NOMO-1 (cell line): ENCODE results near the gene JAM3.
"Not testable (repeated sequence)": the region's sequence is repeated elsewhere in the genome, so short reads cannot be mapped to it uniquely, and the experiment has no call there.

Experiments used
- DNase-seq, 2 experiments: peaks; one replicate each; lab custom pipeline; 2025; ENCODE audit not compliant: unreplicated experiment in 2 of 2; lab: John Stamatoyannopoulos, UW

Gene JAM3

DNA sequence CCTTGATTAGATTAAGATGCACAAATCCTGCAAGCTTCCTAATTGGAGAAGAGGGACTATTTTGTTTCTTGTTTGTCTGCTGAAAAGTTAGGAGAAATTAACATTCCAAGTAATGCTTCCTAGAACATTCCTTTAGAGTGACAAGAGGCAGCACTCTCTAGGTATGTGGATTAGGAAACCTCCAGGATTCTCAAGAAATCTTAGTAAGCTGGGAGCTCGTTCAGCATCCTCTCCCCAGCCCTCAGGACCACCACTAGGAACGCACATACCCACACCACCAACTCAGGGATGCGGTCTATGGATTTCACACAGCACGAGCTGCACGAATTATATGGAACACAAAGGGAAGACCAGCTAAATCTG lies 102.0 kb downstream of the JAM3 start:
- no peak for DNase-seq

DNA sequence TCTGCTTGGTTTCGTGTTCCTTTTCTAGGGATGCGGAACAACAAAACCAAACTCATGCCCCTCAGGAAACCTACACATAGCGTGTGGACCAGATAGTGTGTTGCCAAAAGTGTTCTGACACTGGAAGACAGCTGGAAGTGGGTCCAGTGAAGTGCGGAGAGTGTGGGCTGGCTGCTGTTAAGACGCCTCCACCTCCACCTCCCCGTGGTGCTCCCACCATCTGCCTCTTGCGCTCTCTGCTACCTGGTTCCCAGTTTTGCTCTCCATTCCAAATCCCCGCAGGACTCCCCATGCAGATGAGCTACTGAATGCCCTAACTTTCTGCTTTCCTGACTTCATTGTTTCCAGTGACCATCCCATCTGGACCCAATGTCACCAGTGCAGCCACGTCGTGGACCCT lies 103.1 kb downstream of the JAM3 start:
- DNase-seq = no peak

DNA sequence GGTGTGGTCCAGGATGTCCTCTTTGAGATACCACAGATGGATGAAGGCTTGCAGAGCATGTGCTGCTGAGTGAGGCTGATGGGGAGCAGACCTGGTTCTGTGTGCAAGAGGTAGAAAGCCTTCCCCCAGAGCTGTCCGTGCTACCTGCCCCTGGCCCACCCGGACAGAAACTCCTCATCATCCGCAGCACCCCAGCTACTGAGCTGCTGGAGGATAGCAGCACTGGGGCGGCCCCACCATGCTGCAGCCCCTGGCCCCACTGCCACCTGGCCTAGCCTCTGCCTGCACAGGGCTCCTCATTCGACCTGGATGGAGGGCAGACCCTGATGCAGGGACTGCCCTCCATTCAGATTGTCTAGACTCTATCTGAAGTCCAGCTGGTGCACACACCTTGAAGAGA lies 104.4 kb downstream of the JAM3 start:
- no peak for DNase-seq

DNA sequence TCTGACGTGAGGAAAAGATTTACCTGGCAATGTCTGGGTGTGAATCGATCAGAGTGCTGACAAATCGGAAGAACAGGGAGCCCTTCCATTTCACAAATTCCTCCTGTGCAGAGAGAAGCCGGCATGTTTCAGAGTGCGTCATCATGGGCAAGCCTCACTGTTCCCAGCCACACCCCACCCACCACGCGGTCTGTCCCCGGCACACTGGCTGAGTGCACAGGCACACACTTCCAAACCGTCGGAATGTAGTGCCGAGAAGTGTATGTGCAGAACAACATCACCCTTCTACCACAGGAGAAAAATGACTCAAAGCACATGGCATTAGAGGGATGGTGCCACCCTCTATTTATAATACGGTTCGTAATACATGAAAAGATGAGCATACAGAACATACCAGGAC lies 107.4 kb downstream of the JAM3 start:
- DNase-seq = no peak

DNA sequence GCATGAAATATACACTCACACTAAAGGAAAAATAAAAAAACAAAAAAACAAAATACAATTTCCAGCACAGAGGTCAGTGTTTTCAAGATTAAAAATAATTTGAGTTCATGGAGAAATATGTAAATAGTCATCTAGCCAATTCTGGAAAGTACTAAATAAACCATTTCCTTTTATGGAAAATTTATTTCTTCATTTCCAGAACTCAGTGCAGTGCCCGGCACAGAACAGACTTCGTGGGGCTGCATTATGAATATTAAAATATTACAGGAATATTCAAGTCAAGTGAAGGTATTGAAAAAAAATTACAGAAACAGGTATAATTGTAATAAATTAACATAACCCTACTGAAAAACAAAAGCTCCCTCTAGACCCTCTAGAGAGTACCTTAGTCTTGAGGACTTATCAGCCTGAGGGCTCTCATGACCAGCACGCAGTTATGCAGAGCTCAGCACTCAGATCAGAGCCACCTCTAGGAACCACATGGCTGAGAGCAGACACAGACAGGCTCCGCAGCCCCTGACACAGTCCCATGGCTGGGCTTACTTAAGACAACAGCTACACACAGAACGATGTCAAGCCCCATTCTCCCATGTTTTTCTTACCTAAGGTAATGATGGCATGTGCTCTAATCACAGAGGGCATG lies 109.3 kb downstream of the JAM3 start:
- no peak for DNase-seq

DNA sequence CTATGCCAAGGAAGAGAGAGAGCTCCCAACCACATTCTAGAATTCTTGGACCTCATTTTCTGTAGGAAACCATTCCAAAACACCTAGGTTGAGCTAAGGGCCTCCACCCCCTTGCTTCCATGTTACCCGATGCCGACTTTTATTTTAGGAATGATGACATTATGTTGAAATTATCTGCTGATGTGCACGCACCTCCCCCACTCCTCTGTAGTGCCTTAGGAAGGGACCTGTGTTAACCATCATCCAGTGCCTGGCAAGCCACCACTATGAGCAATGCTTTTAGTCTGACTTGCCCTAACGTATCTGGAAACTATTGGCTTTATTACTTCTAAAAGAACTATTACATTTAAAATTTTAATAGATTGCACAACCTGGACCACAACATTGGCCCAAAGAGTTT lies 112.8 kb downstream of the JAM3 start:
- no peak for DNase-seq

DNA sequence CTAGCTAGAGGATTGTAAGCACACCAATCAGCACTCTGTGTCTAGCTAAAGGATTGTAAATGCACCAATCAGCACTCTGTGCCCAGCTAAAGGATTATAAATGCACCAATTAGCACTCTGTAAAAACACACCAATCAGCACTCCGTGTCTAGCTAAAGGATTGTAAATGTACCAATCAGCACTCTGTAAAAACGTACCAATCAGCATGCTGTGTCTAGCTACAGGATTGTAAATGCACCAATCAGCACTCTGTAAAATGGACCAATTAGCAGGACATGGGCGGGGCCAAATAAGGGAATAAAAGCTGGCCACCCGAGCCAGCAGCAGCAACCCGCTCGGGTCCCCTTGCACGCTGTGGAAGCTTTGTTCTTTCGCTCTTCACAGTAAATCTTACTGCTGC lies 119.2 kb downstream of the JAM3 start:
- DNase-seq = not testable (repeated sequence)

DNA sequence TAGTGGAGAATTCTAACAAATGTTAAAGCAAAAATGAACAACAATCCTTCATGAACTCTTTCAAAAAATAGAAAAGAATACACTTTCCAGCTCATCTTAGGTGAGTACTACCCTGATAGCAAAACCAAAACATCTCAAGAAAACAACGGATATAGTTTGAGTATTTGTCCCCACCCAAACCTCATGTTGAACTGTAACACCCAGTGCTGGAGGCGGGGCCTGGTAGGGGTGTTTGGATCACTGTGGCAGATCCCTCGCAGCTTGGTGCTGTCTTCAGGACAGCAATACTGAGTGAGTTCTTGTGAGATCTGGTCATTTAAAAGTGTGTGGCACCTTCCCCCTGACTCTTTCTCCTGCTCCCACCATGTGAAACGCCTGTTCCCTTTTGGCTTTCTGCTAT lies 127.9 kb downstream of the JAM3 start:
- DNase-seq = no peak

DNA sequence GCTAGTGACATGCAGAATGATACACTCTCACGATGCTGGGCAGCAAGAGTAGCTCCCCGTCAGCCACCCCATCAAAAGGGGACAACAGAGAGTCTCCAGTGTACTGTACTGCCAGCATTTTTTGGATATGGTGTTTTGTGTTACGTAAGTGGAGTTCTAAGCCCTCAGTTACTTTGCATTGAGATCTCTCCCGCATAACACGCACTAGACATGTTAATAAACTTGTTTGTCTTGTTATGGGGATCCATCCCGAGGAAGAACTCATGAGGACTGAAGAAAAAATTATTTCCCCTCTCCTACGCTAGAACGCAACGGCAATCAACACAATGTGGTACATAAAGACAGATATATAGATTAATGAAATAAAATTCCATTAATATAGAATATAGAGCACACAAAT lies 130.7 kb downstream of the JAM3 start:
- DNase-seq = no peak

DNA sequence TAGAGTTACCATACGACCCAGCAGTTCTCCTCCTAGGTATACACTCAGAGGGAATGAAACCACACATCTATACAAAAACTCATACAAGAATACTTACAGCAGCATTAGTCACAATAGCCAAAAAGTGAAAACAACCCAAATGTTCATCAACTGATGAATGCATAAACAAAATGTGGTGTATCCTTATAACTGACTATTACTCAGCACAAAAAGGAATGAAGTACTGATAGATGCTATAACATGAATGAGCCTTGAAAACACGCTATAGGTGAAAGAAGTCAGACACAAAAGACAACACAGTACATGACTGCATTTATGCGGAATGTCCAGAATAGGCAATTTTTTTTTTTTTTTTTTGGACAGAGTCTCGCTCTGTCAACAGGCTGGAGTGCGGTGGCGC lies 131.8 kb downstream of the JAM3 start:
- no peak for DNase-seq
